HG03175 (cell line): ENCODE results near the gene ASPSCR1.
A peak's percentile ranks its signal among the peaks of the same experiment; 100 is the strongest.

Experiments
- ATAC-seq: cut with Tn5 transposase; IDR thresholded peaks from one replicate; pipeline ENCODE4 v1.9.1; 2021; ENCODE audit warnings: mild to moderate bottlenecking, moderate library complexity; ENCODE audit not compliant: unreplicated experiment

The ASPSCR1 gene

GRCh38 chr17:82022310-82022980, 45.0 kb downstream of the ASPSCR1 start, which contains the start of gene CENPX:
TSS of gene CENPX (minus strand) at chr17:82022878. CDS start at chr17:82022861, 17 bp downstream.
- ATAC-seq, result no peak

- ATAC-seq, result peak; percentile 91
These were observed 45.6 kb downstream of the ASPSCR1 start, which contains the start of gene LRRC45 for GRCh38 chr17:82022981-82023446. TSS of gene LRRC45 (plus strand) at chr17:82023305. CDS start at chr17:82023644, 339 bp downstream.

GRCh38 chr17:82023447-82024241, 46.2 kb downstream of the ASPSCR1 start:
- ATAC-seq, result peak; percentile 2

- no peak for ATAC-seq
These were observed 47.4 kb downstream of the ASPSCR1 start for GRCh38 chr17:82024859-82025258.

GRCh38 chr17:82025401-82026107, 48.1 kb downstream of the ASPSCR1 start:
- no peak for ATAC-seq

- ATAC-seq, result no peak
These were observed 50.8 kb downstream of the ASPSCR1 start for GRCh38 chr17:82028246-82028645.

- no peak for ATAC-seq
These were observed 51.5 kb downstream of the ASPSCR1 start for GRCh38 chr17:82028966-82029365.

GRCh38 chr17:82029391-82029790, 52.0 kb downstream of the ASPSCR1 start:
- no peak for ATAC-seq

GRCh38 chr17:82029990-82030469, 52.6 kb downstream of the ASPSCR1 start:
- ATAC-seq, result no peak

GRCh38 chr17:82030470-82031302, 53.3 kb downstream of the ASPSCR1 start:
- no peak for ATAC-seq

- ATAC-seq, result no peak
These were observed 54.0 kb downstream of the ASPSCR1 start, which contains the start of gene RAC3 for GRCh38 chr17:82031303-82031884. TSS of gene RAC3 (plus strand) at chr17:82031678. CDS start at chr17:82031762, 84 bp downstream.

GRCh38 chr17:82031885-82032627, 54.6 kb downstream of the ASPSCR1 start:
- no peak for ATAC-seq

- ATAC-seq, result no peak
These were observed 56.1 kb downstream of the ASPSCR1 start for GRCh38 chr17:82033359-82034085.

- no peak for ATAC-seq
These were observed 57.1 kb downstream of the ASPSCR1 start for GRCh38 chr17:82034371-82035011.

- ATAC-seq, result no peak
These were observed 58.1 kb downstream of the ASPSCR1 start for GRCh38 chr17:82035488-82035887.

- ATAC-seq, result no peak
These were observed 58.7 kb downstream of the ASPSCR1 start for GRCh38 chr17:82035956-82036633.

- ATAC-seq, result no peak
These were observed 59.2 kb downstream of the ASPSCR1 start for GRCh38 chr17:82036634-82037091.
